DMS114 treated with DMSO at 0.1 percent for 48 hours (cell line): ENCODE results near the gene ITCH.
"Not testable (repeated sequence)": the region's sequence is repeated elsewhere in the genome, so short reads cannot be mapped to it uniquely, and the experiment has no call there.

Source experiments
- DNase-seq: peaks from one replicate; lab custom pipeline; 2025; ENCODE audit not compliant: unreplicated experiment; lab: John Stamatoyannopoulos, UW

The ITCH gene

DNA sequence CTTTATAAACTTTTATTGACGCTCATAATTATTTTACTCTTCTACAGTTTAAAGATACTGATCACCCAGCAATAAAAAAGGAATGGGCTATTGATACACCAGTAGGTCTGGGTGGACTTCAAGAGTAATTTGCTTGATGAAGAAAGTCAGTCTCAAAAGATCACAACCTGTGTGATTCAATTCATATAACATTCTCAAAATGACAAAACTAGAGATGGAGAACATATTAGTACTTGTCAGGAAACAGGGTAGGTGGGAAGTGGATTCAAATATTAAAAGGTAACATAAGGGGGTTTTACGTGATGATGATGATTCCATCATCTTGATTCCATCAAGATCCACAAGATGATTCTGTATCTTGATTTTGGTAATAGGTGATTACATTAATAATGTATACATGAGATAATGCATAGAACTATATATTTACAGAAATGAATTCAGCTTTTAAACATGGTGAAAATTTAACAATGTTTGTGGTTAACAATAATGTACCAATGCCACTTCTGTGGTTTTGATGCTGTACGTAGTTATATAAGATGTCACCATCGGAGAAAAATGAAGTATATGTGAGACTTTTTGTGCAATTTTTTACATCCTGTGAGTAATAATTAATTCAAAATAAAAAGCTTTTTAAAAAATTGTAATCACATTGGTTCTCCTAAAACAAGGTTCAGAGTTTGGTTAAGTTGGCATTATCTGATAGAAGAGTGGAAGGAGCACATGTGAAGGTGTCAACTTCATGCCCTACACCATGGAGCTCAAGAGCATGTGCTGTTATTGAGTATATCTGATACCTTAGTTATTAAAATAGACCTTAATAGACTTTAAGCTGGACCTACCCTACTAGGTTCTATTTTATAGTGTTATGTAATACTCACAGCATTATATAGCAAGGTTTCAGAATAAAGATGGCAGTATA, 86.9 kb downstream of the ITCH start:
- no peak for DNase-seq

DNA sequence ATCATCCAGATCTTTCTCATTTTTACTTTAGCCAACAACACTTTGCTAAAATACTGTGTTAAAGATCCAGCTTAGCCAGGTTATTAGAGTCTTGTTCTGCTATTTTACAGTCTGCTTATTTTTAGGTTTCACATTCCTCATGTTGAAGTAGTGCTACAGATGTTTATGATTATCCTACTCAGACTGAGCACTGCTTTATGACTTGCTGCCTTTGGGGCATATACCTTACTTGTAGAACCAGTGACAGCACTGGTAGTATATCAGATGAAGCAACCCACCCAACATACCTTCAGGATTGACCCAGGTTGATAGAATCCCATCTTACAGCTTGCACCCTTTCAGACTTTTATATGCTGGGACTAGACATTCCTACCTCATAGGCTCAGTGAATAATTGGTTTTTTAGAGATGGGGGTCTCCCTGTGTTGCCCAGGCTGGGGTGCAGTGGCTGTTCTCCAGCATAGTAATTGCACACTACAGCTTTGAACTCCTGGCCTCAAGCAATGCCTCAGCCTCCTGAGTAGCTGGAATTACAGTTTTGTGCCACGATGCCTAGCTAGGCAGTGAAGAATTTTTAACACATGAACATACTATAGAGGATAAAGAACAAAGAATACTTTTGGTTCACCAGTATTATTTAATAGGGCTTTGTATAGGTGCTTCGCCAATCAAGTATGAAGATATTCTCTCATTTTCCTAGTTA, 89.4 kb downstream of the ITCH start:
- no peak for DNase-seq

GRCh38 chr20:34458631-34459030, 95.6 kb downstream of the ITCH start:
- DNase-seq = no peak

DNA sequence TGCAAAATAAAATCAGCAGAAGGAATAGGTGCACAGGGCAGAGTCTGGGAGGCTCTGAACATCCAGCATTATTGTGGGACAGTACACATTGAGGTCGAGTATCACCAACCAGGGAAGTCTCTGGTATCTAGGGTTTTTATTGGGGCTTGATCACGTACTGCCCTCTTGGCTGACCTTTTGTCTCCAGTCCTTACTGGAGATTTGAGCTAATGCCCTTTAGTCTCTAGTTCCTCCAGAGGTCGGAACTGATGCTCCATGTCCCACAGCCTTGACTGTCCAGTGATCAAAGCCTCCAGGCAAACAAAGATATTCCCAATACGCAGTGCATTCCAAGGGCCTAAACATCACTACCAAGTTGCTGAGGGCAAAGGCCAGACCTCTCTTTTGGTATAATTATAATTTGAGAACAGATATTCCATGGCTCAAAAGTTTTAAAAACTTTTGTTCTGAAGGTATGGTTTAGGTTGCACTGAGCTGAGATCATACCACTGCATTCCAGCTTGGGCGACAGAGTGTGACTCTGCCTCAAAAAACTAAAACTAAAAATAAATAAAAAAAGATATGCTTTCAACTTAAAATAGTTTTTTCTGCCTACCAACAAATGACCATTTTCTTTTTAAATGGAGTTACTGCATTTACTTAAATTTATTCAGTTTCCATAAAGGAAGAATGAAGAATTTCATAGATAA, 96.3 kb downstream of the ITCH start:
- DNase-seq = no peak

DNA sequence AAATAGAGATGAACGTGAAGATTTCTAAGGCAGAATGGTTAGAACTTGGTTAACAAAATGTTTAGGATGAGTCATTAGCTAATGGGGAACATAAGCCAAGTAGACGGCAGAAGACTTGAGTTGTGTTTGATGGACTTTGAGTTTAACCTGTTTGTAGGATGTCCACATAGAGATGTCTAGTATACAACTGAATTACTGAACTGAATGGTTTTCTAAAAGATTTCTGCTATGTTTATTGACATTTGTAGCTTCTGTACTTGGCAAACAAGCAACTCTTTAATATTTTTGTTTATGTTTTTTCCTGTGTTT, 98.7 kb downstream of the ITCH start:
- no peak for DNase-seq

DNA sequence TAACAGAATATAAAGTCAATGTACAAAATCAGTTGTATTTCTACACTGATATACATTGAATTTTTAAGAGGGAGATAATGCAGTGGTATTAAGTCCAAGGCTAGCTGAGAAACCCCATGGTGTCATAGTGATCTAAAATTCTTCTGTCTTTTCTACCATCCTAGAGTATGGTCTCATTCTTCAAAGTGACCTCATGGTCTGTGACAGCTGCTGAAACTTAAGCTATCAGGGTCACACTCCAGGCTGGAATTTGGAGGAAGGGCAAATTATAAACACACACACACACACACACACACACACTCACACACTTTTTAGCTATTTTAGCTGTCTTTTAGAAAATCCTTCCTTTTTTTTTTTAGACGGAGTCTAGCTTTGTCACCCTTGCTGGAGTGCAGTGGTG, 105.9 kb downstream of the ITCH start:
- DNase-seq = no peak

GRCh38 chr20:34472246-34472925, 109.3 kb downstream of the ITCH start:
- DNase-seq = no peak

DNA sequence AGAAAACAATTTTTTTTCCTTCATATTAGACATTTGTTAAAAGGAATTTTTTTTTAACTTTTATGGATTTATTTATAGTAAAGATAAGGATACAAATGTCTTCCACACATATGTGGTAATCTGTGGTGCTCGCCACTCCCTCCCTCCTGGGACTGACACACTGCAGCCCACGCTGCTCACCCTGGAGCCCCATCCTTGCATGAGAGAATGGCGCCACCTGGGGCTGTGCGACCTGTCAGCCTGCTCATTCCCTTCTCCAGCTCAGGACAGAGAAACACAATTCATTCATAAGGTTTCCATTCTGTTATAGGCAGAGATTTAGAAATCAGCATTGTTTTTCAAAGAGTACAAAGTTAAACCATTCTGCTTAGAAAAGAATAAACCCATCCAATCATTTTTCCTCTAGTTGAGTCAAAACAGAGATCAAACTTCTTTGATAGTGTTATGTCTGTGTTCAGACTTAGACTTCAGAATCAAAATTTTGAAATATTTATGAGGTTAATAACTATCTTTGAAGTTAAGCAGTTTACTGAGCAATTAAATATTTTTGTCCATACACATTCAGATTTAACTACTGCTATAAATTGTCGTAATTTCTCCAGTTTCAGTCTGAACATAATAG, 110.3 kb downstream of the ITCH start:
- no peak for DNase-seq

DNA sequence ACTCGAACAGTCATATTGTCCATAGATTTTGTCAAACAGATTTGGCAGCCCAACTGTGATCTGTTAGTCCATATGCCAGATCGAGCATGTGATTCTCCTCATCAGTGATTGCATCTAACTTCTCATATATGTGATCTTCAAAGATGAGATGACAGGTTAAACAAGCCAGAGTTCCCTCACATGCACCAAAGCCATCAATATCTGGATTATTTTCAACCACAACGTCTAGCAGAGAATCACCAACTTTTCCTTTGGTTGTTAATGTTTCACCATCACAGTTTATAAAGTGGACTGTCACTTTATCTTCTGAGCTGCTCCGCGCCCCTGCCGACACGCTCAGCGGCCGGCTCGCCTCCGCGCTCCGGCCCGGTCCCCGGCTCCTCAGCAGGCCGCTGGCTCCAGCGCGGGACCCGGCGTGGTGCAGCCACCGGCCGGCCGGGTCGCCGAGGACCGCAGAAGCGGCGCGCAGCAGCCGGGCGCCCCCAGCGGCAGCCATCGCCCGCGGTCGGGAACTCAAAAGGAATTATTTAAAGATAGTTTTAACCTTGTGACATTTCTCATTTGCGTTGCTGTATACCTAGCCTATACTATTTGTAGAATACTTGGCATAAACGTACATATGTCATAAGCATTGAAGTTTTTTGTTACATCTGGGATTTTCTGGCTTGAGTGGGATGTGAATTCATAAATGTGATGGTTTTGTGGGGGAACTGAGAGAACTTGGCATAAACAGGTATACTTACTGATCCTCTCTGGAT, 113.1 kb downstream of the ITCH start:
- DNase-seq = no peak

DNA sequence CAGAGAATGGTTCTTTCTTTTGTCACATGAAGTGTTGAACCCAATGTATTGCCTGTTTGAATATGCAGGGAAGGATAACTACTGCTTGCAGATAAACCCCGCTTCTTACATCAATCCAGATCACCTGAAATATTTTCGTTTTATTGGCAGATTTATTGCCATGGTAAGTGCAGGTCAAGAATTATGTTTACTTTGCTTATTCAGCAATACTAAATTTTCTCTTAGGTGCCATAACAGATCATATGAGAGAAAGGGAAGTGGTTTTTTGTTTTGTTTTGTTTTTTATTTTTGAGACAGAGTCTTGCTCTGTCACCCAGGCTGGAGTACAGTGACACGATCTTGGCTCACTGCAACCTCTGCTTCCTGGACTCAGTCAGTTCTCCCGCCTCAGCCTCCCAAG, 116.6 kb downstream of the ITCH start:
- no peak for DNase-seq

DNA sequence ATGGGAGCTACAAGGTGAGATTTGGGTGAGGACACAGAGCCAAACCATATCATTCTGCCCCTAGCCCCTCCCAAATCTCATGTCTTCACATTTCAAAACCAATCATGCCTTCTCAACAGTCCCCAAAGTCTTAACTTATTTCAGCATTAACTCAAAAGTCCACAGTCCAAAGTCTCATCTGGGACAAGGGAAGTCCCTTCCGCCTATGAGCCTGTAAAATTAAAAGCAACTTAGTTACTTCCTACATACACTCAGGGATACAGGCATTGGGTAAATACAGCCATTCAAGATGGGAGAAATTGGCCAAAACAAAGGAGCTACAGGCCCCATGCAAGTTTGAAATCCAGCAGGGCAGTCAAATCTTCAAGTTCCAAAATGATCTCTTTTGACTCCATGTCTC, 119.1 kb downstream of the ITCH start:
- DNase-seq = not testable (repeated sequence)

DNA sequence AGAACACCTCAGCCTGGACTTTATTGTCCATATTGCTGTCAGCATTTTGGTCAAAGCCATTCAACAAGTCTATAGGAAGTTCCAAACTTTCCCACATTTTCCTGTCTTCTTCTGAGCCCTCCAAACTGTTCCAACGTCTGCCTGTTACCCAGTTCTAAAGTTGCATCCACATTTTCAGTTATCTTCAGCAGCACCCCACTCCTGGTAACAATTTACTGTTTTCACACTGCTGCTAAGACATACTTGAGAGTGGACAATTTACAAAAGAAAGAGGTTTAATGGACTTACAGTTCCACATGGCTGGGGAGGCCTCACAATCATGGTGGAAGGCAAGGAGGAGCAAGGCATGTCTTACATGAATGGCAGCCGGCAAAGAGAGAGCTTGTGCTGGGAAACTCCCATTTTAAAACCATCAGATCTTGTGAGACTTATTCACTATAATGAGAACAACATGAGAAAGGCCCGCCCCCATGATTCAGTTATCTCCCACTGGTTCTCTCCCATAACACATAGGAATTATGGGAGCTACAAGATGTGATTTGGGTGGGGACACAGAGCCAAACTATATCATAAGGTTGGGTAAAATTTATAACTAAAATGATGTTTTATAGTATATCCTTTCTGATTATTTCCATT, 120.6 kb downstream of the ITCH start:
- not testable (repeated sequence) for DNase-seq

DNA sequence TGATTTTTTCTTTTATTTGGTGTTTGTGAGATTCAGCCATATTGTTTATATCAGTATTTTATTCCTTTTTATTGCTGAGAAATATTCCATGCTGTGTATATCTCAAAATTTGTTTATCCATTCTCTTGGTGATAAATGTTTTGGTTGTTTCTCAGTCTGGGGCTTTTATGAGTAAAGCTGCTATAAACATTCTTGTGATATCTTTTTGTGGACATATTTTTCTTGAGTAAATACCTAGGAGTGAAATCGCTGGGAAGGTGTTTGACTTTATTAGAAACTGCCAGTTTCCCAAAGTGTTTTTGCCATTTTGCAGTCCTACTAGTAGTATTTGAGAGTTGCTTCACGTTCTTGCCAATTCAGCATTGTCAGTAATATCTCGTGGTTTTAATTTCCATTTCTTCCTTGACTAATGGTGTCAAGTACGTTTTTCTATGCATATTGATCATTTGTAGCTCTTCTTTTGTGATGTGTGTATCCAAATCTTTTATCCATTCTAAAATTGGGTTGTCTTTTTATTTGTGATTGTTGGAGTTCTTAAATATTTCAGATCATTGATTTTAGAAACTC, 122.1 kb downstream of the ITCH start:
- no peak for DNase-seq

GRCh38 chr20:34491226-34491931, 128.3 kb downstream of the ITCH start:
- DNase-seq = no peak

DNA sequence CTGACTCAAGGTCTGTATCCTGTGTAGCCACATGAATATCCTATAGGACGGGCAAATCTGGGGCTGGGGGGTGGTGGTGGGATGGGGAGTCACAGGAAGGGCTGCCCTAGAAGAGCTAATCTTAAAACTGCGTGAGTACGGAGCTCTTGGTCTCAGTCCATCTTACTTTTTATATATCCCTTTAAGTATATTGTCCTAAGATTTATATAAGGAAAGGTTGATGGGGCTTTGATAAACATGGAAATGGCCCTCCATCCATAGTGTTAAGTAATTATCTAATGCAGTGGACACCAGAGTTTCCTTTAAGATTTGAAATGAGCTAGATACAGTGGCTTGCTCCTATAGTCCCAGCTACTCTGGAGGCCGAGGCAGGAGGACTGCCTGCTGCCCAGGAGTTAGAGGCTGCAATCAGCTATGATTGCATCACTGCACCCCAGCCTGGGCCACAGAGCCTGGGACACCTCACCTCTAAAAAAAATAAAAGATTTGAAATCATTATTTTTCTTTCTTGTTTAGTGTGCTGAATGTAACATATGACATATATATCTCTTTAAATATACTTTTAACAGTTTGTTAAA, 128.9 kb downstream of the ITCH start:
- no peak for DNase-seq

DNA sequence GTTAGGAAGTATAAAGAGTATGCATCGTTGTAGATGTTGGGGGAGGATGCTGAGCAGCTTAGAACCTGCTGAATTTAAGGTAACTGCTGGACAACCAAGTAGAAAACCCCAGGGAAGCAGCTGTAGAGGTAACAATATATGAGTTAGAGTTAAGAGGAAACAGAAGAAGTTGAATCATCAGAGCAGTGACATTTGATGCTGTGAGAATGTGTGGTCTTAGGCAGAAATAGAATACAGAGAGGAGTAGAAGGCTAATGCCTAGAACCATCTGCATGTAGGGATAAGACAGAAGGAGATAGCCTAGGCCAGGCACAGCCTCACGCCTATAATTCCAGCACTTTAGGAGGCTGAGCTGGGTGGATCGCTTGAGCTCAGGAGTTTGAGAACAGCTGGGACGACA, 130.6 kb downstream of the ITCH start:
- no peak for DNase-seq

DNA sequence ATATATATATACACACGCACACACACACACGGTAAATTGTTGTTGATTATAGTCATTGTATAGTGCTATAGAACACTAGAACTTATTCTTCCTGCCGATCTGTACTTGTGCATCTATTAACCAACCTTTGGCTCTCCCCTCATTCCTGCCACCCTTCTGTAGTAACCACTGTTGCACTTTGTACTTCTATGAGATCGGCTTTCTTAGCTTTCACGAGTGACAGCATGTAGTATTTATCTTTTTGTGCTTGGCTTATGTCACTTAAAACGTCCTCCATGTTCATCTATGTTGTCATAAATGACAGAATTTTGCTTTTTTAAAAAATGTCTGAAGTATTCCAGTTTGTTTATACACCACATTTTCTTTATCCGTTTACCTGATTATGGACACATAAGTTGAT, 132.2 kb downstream of the ITCH start:
- DNase-seq = no peak

DNA sequence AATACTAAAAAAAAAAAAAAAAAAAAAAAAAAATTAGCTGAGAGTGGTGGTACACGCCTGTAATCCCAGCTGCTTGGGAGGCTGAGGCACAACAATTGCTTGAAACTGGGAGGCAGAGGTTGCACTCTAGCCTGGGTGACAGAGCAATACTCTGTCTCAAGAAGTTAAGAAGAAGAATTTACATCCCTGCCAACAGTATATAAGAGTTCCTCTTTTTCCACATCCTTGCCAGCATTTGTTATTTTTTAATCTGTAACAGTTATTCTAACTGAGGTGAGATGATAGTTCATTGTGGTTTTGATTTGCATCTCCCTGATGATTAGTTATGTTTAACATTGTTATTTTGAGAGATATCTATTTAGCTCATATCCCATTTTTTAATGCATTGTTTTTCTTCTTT, 132.8 kb downstream of the ITCH start:
- no peak for DNase-seq
